Measurements from ENCODE around the gene ZNF574.
"Not testable (repeated sequence)": the region's sequence is repeated elsewhere in the genome, so short reads cannot be mapped to it uniquely, and the experiment has no call there.

The ZNF574 gene, protein sequence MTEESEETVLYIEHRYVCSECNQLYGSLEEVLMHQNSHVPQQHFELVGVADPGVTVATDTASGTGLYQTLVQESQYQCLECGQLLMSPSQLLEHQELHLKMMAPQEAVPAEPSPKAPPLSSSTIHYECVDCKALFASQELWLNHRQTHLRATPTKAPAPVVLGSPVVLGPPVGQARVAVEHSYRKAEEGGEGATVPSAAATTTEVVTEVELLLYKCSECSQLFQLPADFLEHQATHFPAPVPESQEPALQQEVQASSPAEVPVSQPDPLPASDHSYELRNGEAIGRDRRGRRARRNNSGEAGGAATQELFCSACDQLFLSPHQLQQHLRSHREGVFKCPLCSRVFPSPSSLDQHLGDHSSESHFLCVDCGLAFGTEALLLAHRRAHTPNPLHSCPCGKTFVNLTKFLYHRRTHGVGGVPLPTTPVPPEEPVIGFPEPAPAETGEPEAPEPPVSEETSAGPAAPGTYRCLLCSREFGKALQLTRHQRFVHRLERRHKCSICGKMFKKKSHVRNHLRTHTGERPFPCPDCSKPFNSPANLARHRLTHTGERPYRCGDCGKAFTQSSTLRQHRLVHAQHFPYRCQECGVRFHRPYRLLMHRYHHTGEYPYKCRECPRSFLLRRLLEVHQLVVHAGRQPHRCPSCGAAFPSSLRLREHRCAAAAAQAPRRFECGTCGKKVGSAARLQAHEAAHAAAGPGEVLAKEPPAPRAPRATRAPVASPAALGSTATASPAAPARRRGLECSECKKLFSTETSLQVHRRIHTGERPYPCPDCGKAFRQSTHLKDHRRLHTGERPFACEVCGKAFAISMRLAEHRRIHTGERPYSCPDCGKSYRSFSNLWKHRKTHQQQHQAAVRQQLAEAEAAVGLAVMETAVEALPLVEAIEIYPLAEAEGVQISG

DNA sequence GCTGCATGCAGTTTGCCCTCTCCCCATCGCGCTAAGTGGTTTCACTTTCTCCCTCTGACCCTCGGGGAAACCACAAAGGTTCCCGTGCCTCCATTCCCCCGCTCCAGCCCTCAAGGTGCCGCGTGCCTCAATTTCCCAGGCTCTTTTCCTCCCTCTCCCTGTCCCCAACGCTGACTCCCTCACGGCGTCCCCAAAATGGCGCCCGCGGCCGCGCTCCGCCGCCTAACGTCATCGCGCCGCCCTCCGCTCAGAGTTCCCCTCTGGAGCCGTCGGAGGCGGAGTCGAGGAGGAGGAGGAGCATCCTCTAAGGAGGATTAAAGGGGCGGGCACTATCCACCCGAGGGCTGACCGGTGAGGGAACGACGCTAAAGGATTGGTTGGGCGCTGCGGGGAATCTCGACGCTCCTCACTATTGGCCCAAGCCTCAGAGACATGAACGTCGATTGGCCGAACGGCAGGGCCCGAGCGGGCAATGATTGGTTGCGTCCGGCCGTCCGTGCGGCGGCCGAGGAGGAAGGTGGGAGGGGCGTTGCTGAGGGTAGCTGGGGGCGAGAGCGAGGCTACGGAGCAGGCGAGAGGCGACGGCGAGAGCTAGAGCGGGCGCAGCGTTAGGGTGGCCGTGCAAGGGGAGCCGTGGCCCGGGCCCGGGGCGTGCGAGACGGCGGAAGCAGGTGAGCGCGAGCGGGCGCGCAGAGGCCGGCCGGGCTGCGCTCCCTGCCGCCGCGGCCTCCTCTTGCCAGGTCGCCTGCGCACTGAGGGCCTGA, at the start of gene ZNF574:
TSS of gene ZNF574 (plus strand) at position 551 of the 764 bp plus-strand sequence. CDS start 2,441 bp downstream, outside the sequence.
- DNase-seq: peak; percentile 98

DNA sequence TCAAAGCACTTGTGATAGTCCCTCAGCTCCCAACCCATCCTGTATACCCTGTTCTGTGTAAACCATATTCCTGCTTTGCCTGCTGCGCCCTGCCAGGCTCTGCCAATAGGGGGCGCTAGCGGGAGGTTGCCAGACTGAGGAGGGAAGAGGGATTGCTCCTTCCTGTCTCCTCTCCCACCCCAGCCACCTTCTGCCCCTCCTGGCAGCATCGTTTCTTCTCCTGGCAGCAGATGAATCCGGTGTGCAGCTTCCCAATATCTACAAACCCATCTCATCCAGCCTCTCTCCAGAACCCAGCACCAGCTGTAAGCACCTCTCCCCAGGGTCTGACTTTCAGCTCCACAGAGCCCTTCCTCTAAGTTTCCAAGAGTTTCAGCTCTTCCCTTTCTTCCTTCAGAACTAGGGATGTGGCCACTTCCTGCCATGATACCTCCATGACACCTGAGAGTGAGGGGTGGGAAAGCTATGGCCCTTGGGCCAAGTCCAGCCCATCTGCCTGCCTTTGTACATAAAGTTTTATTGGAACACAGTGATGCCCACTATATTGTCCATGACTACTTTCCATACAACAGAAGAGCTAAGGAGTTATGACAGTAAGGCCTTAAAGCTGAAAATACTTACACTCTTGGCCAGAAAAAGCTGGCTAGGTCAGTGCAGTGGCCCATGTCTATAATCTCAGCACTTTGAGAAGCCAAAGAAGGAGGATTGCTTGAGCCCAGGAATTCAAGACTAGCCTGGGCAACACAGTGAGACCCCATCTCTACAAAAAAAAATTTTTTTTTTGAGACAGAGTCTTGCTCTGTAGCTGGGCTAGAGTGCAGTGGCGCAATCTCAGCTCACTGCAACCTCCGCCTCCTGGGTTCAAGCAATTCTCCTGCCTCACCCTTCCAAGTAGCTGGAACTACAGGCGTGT, 47.4 kb upstream of the ZNF574 start:
- DNase-seq: no peak

DNA sequence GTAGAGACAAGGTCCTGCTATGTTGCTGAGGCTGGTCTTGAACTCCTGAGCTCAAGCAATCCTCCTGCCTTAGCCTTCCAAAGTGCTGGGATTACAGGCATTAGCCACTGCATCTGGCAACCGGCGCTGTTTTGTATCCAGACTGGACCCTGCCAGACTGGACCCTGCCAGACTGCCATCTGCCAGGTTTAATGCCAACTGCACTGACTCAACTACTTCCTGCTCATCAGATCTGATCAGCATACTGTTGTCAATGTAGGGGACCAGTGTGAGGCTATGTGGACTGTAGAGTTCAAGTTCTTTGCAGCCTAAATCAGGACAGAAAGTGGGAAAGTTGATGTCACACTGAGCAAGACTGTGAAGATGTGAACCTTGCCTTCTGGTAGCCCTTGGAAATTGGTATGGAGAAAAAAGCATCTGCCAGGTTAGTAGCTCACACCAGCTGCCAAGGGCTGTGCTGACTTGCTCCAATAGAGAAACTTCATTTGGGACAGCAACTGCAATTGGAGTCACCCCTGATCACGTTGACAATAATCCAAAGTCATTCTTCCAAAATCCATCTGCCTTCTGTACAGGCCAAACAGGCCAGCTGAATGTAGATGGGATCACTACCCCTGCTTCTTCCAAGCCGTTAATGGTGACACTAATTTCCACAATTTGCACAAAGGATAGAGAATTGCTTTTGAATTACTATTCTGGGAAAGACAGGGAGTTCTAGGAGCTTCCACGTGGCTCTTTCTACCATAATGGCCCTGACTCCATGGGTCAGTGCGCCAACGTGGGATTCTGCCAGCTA, 45.1 kb upstream of the ZNF574 start:
- no peak for DNase-seq

DNA sequence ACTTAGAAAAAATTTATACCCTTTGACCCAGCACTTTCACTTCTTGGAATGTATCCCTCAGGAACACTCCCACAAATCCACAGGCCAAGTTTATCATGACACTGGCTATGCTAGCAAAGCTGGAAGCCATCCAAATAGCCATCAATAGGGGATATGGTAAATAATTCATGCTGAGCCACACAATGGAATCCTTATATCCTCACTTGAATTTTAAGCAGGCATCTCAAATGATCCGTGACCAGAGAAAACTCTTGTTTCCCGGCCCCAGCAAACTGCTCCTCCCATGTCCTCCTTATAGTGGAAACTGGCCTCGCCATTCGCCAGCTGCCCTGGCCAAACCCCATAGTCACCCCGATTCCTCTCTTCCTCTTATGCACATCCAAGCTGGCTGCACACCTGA, 43.5 kb upstream of the ZNF574 start:
- DNase-seq: peak; percentile 77

DNA sequence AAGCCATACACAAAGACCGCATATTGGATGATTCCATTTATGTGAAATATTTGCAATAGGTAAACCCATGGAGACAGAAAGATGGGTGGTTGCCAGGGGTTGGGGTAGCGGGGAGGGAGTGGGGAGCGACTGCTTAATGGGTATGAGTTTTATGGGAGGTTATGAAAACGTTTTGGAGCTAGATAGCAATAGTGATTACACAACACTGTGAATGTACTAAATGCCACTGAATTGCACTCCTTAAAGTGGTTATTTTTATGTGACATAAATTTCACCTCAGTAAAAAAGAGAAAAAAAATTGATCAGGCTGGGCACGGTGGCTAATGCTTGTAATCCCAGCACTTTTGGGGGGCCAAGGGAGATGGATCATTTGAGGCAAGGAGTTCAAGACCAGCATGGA, 42.6 kb upstream of the ZNF574 start:
- no peak for DNase-seq

DNA sequence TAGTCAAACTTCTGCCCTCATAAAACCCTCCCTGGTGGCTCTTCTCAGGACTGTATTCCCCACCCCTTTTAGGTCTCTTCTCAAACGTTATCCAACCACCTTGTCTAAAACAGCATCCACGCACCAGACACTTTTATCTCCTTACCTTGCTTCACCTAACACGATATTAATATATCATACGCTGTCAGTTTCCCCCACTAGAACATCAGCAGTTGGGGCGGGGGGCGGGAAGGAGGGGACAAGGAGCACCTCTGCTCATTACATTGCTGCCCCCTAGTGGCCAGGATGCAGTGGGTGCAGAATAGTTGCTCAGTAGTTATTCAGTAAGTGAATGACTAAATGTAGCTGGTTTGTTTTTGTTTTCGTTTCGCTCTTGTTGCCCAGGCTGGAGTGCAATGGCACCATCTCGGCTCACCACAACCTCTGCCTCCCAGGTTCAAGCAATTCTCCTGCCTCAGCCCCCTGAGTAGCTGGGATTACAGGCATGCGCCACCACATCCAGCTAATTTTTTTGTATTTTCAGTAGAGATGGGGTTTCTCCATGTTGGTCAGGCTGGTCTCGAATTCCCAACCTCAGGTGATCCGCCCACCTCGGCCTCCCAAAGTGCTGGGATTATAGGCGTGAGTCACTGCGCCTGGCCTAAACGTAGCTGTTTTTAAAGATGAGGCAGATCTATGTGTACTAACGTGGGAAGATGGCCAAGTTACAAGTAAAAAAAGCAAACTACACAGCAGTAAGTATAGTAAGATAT, 41.1 kb upstream of the ZNF574 start:
- peak; percentile 55 for DNase-seq

DNA sequence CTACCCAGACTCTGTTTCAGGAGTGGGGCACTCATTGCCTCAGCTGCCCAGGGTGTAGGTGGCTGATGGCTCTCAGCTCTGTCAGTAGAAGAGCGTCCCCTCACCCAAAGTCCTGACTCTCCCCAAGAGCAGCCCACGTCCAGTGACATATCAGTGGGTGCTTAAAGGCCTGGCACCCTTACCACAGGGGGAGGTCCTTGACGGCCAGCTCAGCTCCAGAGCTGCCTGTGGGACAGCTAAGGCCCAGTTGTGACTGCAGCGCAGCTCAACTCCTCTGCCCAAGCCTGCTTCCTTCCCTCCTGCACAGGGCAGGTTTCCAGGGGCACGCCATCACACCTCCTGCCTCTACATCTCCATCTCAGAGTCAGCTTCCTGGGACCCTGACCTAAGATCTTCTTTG, 38.3 kb upstream of the ZNF574 start:
- no peak for DNase-seq

DNA sequence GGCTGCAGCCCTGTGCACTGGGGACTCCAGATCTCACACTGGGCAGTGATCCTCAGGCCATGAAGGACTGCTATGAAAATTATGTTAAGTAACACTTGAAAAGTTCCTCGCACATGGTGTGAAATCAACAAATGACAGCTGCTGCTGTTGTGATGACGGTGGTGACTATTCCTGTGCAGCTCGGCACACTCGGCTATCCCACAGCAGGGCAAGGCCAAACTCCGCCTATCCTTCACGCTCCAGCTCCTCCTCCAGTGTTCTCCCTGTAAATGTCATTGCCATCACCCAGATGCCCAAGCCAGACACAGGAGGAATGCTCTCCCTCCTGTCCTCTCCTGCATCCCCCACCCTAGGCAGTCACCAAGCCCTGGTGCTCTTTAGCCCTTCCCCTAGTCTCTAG, 37.3 kb upstream of the ZNF574 start:
- peak; percentile 49 for DNase-seq

DNA sequence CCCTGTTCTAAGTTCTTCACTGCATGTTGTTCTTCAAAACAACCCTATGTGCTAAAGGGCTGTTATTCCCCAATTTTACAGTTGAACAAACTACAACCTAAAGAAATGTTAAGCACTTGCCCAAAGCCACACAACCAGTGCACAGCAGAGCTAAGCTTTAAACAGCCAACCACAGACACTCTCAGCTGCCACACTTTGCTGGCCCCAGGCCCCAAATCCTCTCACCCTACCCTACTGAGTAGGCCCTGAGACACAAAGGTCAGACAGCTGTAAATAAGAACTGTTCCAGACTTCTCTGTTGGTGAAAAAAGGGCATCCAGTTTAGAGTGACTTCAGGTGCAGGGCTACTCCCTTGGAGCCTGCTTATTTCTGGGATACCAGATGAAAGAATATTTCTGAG, 35.9 kb upstream of the ZNF574 start:
- DNase-seq: no peak

DNA sequence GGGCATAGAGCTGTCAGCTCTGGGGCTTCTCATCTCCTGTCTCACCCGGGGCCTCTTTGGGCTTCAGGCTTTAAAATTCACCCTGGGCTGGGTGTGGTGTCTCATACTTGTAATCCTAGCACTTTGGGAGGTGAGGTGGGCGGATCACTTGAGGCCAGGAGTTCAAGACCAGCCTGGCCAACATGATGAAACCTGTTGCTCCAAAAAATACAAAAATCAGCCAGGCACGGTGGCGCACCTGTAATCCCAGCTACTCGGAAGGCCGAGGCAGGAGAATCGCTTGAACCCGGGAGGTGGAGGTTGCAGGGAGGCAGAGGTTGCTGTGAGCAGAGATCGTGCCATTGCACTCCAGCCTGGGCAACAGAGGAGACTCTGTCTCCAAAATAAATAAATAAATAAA, 35.5 kb upstream of the ZNF574 start:
- not testable (repeated sequence) for DNase-seq

DNA sequence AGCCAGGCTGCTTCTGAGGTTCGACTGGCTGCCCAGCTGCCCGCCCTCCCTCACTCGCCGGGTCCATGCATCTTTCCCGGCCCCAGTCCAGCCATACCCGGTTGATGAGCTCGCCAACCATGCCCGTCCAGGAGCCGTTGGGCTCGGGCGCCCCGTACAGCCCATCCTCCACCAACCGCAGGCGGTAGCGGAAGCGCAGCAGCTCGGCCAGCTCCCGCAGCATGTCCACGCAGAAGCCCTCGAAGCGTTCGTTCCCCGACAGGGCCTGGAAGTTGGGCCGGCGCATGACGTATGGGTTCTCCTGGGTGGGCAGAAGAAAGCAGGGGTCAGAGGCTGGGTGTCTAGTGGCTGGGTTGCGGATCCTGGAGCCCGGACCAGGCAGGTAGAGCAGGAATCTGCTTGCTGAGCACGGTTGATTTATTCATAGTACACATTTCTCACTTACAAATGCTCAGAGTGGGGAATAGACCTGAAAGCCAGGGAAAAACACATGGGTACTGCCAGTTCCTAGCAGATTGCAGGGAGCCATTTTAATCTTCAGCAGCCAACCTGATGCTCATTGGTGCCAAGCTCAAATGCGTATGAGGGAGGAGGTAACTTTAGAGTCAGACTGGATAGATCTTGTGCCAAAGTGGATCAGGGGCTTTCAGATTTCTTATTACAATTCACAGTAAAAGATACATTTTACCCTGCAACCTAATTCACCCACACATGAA, 33.4 kb upstream of the ZNF574 start:
- DNase-seq: no peak

DNA sequence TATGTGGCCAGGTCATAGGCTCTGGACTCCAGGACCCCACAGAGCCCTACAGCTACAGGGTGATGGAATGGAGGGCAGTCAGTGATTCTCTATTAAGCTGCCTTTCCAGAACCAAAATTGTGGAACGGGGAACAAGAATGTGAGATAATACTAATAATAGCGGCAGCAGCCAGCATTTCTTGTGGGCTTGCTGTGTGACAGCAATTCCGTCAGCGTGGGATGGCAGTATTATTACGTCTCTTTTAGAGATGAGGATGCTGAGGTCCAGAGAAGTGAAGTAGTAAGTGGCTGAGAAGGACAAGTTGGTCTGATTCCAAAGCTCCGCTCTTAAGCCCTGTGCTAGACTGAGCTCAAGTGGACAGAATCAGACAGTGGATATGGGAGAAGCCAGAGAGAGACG, 30.4 kb upstream of the ZNF574 start:
- no peak for DNase-seq

DNA sequence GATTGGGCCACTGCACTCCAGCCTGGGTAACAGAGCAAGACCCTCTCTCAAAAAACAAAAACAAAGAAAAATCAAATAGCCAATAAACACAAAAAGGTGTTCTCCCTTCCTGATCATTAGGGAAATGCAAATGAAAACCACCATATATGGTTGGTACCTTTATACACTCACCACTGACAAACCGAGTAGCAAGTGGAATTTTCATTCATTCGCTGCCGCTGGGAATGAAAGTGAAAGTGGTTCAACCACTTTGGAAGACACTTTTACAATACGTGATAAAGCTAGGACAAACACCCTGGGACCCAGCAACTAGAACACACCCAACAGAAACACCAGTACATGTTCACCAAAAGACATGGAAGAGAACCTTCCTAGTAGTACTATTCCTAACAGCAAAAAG, 27.0 kb upstream of the ZNF574 start:
- DNase-seq: peak; percentile 41

DNA sequence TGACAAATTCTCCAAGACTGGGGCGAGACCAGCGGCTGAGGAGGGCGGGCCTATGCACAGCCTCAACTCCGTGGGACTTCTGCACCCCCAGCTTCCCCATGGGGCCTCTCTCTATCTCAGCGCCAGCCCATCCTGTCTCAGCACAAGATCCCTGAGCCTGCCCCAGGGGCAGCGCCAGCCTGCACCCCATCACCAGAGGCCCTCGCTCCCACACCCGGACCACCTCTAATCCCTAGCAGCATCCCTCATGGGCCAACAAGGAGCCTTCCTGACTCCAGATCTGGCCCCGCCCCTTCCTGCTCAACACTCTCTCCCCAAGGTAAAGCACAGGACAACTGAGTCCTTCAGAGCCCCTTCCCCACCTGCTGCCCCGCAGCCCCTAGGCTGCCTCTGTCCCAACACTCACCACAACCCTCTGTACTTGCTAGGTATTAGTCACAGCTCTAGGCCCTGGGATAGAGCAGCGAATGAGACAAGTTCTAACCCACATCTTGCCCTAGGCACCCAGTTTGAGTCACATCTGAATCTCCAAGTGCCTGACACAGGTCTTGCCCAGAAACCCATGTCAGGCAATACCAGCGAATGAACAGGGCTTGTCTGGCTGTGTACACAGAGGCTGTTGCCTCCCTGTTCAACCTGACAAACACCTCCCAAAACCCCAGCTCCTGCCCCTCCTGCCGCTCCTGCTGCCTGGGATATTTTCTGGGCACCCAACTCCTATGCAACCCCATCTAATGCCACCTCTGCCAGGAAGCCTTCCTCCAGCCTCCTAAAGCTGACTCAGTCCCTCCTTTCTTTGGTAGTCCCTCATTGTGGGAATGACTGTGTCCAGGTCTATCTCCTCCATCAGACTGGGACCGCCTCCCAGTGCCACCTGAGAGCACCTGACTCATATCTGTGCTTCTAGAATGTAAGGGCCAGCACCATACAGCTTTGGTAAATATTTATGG, 24.5 kb upstream of the ZNF574 start:
- no peak for DNase-seq

DNA sequence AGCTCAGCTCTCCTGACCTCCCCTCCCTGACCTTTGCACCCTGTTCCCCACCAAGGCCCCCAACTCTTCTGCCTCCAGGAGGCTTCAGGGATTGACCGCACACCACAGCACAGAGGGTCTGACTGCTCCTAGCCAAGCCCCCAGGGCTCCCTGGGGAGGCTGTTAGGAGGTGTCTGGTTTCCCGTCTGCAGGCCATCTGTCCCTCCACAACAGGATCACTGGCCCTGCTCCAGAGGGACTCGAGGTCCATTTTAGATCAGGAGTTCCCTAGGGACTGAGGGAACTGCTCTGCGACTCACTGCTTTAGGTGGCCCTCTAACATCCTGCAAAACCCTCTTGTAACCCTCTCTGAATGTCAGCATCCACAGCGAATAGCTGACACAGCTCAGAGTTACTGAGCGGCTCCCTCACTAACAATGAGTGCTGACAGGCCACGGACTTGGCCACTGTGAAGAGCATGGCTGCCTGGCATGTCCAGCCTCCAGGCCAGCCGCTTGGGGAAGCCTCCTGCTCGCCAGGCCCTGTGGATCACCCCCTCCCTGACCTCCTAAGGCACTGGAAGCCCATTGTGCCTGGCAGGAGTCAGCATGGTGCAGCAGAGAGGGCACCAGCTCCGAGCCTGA, 23.6 kb upstream of the ZNF574 start:
- DNase-seq: no peak

DNA sequence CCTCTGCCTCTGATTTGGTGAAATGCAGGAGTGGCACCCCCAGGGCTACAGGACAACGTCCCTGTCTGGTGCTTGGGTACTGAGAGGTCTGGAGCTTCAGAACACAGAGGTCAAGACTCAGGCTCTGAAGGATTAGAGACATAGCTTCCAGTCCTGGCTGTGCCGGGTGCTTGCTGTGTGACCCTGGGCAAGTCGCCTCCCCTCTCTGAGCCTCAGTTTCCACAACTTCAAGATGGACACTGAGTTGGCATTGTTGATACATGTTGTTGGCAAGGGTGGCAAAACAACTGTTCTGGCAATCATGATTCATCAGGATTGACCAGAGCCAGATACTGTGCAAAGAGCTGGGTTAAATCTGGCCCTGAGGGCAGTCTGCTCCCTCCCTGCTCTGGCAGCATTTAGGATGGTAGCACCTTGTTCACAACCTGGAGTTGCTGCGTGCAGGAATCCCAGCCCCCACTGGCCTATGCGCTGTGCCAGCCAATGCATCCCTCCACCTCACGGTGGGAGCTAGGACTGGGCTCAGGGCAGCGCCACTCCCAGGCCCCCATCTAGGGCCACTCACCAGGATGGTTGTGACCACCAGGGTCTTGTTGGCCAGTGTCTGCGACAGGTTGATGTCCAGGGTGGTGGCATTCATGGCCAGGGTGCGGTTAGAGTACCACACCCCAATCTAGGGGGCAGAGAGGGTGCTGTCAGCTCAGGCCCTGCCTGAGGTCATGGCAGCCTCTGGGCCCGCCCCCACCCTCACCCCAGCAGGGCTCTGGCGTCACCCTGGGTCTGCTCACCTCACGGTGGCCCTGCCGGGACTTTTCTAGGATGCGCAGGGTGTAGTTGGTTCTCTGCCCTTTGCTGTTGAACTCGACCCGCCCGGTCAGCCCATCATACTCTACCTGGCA, 22.7 kb upstream of the ZNF574 start:
- no peak for DNase-seq

DNA sequence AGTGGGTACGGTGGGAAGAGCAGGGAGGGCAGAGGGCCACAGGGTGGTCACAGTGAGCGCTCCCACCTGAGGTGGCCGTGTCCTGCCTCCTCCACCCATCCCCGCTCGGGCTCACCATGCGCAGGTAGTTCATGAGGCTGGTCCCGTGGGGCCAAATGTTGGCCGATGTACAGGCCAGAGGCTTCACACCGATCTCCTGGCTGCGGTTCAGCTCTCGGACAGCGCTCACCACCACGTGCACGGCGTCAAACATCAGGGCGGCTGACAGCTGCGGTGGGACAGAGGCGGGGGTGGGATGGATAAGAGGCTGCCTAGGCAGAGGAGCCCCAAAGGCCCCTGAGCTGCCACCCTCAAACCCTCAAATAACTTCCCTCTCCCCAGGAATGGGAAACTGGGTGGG, 21.8 kb upstream of the ZNF574 start:
- no peak for DNase-seq
